ENCODE measurements around the gene FGD6. TPM values are rescaled to one million over a fixed set of nuclear protein-coding genes. Genes with fewer than 3 reads are reported as not detected.

Gene FGD6
- total RNA-seq, 1 donor: 12.5 TPM

- peak; percentile 90 for DNase-seq (ENCODE audit: low read depth)
Measured at GRCh38 chr12:95205685-95206084, 11.6 kb downstream of the FGD6 start.

GRCh38 chr12:95205016-95205624 is 12.1 kb downstream of the FGD6 start:
- no peak overlapping the region for H3K4me3 ChIP-seq (ENCODE audit: low read depth, low read length)
- no peak for DNase-seq (ENCODE audit: low read depth)
- no peak for TF ChIP-seq CTCF (IDR thresholded peaks at IDR 0.05; ENCODE audit: insufficient read depth, low read length)

More at GRCh38 chr12:95205685-95206084, 11.6 kb downstream of the FGD6 start:
- no peak overlapping the region for H3K4me3 ChIP-seq (ENCODE audit: low read depth, low read length)
- TF ChIP-seq CTCF (IDR thresholded peaks at IDR 0.05; ENCODE audit: insufficient read depth, low read length): no peak

GRCh38 chr12:95204141-95204866 is 13.0 kb downstream of the FGD6 start:
- DNase-seq (ENCODE audit: low read depth): peak; percentile 81

GRCh38 chr12:95203487-95204030 is 13.7 kb downstream of the FGD6 start:
- no peak for TF ChIP-seq CTCF (IDR thresholded peaks at IDR 0.05; ENCODE audit: insufficient read depth, low read length)
- peak; percentile 41 for DNase-seq (ENCODE audit: low read depth)
- H3K4me3 ChIP-seq (ENCODE audit: low read depth, low read length): no peak overlapping the region

More at GRCh38 chr12:95204141-95204866, 13.0 kb downstream of the FGD6 start:
- H3K4me3 ChIP-seq (ENCODE audit: low read depth, low read length): no peak overlapping the region
- no peak for TF ChIP-seq CTCF (IDR thresholded peaks at IDR 0.05; ENCODE audit: insufficient read depth, low read length)

- no peak overlapping the region for H3K4me3 ChIP-seq (ENCODE audit: low read depth, low read length)
- no peak for TF ChIP-seq CTCF (IDR thresholded peaks at IDR 0.05; ENCODE audit: insufficient read depth, low read length)
- DNase-seq (ENCODE audit: low read depth): peak; percentile 40
Measured at GRCh38 chr12:95202691-95203486, 14.4 kb downstream of the FGD6 start.

GRCh38 chr12:95201056-95201670 is 16.1 kb downstream of the FGD6 start:
- no peak for TF ChIP-seq CTCF (IDR thresholded peaks at IDR 0.05; ENCODE audit: insufficient read depth, low read length)
- no peak for DNase-seq (ENCODE audit: low read depth)
- no peak overlapping the region for H3K4me3 ChIP-seq (ENCODE audit: low read depth, low read length)

Measured in fibroblast of the aortic adventitia (primary cell).